ENCODE measurements around the gene CDK6.

DNA sequence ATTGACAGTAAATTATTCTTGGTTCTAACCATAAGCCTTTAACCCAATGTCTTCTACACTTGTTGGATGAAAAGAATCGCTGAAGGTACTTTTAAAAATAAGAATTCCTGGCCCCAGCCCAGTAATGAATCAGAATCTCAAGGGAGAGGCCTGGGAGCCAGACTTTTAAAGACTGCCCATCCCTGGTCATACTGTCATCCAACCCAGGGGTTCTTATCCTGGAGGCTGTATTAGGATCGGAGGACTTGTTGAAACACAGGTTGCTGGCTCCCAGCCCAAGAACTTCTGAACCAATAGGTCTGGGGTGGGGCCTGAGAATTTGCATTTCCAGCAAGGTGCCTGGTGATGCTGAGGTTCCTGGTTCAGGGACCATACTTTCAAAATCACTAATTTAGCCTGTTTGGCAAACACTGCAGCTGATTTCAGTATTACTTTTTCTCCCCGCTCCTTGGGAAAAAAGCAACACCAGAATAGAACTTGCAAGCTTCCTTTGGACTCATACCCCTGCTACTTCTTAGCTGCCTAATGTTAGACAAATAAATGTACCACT is 166.7 kb downstream of the CDK6 start:
- TF ChIP-seq CTCF (IDR thresholded peaks at IDR 0.05) (no peak), ELK1 (IDR thresholded peaks at IDR 0.05; ENCODE audit: low read depth, low read length) (no peak)
- TF ChIP-seq, protein P1, sequence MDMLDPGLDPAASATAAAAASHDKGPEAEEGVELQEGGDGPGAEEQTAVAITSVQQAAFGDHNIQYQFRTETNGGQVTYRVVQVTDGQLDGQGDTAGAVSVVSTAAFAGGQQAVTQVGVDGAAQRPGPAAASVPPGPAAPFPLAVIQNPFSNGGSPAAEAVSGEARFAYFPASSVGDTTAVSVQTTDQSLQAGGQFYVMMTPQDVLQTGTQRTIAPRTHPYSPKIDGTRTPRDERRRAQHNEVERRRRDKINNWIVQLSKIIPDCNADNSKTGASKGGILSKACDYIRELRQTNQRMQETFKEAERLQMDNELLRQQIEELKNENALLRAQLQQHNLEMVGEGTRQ (IDR thresholded peaks at IDR 0.05): no peak

Measured in A549 (cell line).